NT2/D1 (cell line): ENCODE measurements around the gene AOPEP.

Source experiments
- DNase-seq: peaks from one replicate; pipeline ENCODE4 v3.0.0-alpha.2; 2011; ENCODE audit warnings: low read depth, low spot score
- H3K27me3 ChIP-seq: 2 replicates; pipeline ENCODE4 v1.6.0; 2011; ENCODE audit warnings: mild to moderate bottlenecking; ENCODE audit not compliant: insufficient read length, insufficient read depth
- H3K36me3 ChIP-seq: 2 replicates; pipeline ENCODE4 v1.6.1; 2011; ENCODE audit warnings: mild to moderate bottlenecking, low read length, mixed read lengths; ENCODE audit not compliant: insufficient read depth, insufficient read length
- H3K4me1 ChIP-seq: 2 replicates; pipeline ENCODE4 v1.5.1; 2011; ENCODE audit not compliant: insufficient read depth, insufficient read length
- H3K4me3 ChIP-seq: 2 replicates; pipeline ENCODE4 v1.5.1; 2011; ENCODE audit warnings: low read depth; ENCODE audit not compliant: insufficient read length
- H3K9ac ChIP-seq: 2 replicates; pipeline ENCODE4 v1.6.0; 2011; ENCODE audit warnings: low read depth; ENCODE audit not compliant: insufficient read length
- H3K9me3 ChIP-seq: 2 replicates; pipeline ENCODE4 v1.5.1; 2011; ENCODE audit warnings: mild to moderate bottlenecking, low read length; ENCODE audit not compliant: insufficient read depth
- SUZ12 ChIP-seq: IDR thresholded peaks from 2 replicates; pipeline ENCODE4 v1.6.1; 2011; ENCODE audit not compliant: insufficient read length, insufficient read depth; ENCODE audit errors: extremely low read depth
- YY1 ChIP-seq: IDR thresholded peaks from 2 replicates; pipeline ENCODE4 v1.6.1; 2011; ENCODE audit not compliant: insufficient read length, insufficient read depth
- ZNF274 ChIP-seq: IDR thresholded peaks from 2 replicates; pipeline ENCODE4 v1.6.1; 2011; ENCODE audit warnings: mild to moderate bottlenecking, low read depth, low read length

Gene AOPEP

DNA sequence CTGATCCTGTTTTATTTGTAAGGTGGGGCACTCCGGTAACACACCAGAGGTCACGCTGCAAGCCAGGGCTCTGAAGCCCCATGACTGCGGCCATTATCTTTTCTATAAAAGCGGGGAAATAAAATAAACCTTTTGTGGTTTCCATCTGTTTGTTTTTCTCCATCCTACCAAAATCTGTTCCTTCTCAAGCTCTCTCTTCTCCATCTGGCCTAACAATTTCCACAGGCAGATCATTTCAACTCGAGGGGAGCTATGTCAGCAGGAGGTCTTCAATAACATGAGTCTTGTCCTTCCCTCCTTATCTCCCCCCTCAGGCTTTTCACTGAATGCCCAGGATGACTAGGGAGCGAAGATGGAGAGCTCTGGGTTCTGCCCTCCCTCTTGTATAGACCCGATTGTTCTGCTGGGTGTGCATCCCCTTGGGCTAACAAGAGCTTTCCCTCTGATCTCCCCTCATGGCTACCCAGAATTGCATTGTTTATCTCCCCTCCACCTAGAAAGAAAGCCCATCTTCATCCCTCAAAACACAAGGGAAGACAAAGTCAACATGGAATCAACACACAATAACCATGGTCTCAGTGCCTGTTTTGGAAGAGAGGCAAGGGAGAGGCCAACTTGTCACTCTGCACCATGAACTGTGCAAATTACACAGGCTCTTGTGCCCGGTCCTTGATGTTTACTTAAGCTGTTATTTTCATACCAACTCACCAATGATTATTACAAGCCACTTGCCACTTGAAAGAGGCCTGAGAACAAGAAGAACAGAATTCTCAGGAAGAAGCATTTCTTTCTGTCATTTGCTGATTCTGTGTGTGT lies 403.2 kb downstream of the AOPEP start:
- TF ChIP-seq SUZ12 (no peak), ZNF274 (no peak)
- DNase-seq = no peak
- Histone ChIP-seq H3K4me1 (no peaks in the 10 kb centered on the region), H3K9me3 (no peaks in the 10 kb centered on the region), H3K9ac (no peak overlapping the region), H3K27me3 (no peaks in the 10 kb centered on the region), H3K36me3 (peaks cover 9% of the 10 kb centered on the region), H3K4me3 (no peak overlapping the region)

DNA sequence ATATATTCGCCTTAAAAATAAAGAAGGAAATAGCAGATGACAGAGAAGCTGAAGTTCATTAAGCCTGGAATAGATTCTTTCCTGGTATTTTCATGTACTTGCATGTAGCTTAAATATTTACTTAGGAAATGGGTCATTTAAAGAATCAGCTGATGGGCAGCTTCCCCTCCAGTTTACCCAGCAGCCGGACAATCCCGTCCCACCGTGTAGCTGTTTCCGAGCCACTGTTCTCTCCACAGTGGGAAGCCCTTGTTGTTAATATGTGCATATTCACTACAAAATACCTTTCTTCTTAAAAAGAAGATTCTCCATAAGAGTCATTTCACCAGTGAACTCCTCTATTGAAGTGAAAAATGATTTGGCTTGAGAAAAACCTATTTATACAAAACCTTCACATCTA lies 404.0 kb downstream of the AOPEP start:
- peak; percentile 48 for DNase-seq
- Histone ChIP-seq H3K9ac (no peak overlapping the region), H3K36me3 (peaks cover 10% of the 10 kb centered on the region), H3K9me3 (no peaks in the 10 kb centered on the region), H3K4me3 (no peak overlapping the region), H3K27me3 (no peaks in the 10 kb centered on the region), H3K4me1 (no peaks in the 10 kb centered on the region)
- no peak for TF ChIP-seq ZNF274
- no peak for TF ChIP-seq SUZ12

DNA sequence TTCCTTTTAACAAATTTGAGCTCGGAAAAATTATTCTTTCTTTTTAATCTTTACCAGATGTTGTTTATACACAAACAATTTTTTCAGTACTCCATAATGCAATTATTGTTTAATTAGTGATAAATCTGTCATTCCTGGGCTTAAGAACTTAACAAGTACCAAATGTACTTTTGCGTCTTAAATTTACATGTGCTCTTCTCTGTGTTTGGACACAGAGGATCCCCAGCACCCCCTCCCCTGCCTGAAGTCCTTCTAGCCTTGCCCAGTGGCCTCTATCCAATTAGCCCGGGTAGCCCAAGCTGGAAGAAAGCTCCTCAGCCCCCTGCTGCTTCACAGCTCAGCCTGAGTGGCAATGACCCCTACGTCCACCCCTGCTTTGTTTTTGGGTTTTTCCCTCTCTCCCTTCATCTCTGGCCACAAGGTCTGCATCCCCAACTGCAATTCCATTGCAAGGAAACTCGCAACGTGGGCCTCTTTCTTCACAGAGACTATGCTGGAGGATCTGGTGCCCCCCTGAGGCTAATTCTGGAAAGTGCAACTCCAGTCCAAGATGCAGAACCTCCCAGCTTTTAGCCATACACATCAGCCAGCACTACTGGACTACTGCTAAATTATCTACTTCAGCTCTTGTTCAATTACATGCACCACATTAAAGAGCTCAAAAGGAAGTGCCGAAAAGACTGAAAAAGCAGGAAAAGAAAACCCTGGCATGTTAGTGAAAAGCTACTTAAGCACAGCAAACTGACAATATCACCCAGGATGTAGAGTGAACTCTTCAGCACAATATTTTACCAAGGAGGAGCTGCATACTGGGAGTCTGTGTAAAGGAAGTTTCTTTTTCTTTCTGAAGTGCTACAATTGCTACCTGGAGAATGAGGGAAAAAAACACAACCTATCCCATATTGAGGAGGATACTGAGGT lies 404.8 kb downstream of the AOPEP start:
- Histone ChIP-seq H3K4me3 (no peak overlapping the region), H3K27me3 (no peaks in the 10 kb centered on the region), H3K9ac (no peak overlapping the region), H3K9me3 (no peaks in the 10 kb centered on the region), H3K36me3 (peaks cover 10% of the 10 kb centered on the region), H3K4me1 (no peaks in the 10 kb centered on the region)
- peak; percentile 52 for DNase-seq
- TF ChIP-seq YY1 (no peak), ZNF274 (no peak), SUZ12 (no peak)

DNA sequence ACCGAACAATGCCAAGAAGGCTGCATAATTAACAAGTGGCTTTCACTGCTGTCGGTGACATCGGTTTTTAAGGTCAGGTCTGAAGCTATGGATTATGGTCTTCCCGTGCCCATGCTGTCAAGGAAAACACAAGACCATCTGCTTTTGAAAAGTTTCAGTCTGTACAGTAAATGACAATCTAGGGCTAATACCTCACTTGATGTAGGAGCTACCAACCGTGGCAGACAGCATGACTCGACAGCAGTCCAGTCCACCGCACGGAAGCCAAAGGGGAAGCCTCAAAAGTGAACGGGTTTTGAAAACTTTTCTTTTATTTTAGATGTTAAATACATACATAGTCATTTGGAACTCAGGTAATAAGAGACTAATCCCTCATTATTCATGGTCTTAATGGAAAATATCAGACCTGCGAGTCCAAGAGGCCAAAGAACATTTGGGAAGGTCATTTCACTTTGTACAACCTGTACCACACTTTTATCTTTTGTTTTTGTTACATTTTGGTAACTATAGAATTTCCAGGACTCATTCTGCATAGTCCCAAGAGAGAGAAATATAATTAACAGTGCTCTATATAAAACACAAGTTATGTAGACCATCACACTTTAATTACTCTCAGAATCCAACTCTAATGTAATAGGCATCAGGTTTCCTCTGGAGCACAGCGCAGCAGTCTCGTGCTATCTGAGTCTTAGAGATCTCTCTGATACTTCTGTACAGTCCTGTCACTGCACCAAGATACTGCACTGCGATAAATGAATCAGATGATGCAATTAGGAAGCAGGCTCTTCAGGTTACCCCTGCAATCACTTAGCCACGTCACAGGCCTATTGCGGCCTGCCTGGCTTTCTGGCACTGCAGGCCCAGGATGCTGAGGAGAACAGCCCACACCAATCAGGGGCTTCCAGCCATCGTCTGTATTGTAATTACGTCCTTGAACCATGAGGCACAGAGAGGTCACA lies 406.1 kb downstream of the AOPEP start:
- Histone ChIP-seq H3K27me3 (no peaks in the 10 kb centered on the region), H3K4me1 (no peaks in the 10 kb centered on the region), H3K36me3 (peaks cover 11% of the 10 kb centered on the region), H3K9me3 (no peaks in the 10 kb centered on the region), H3K4me3 (no peak overlapping the region), H3K9ac (no peak overlapping the region)
- no peak for DNase-seq
- TF ChIP-seq YY1 = no peak
- no peak for TF ChIP-seq ZNF274
- TF ChIP-seq SUZ12 = no peak

DNA sequence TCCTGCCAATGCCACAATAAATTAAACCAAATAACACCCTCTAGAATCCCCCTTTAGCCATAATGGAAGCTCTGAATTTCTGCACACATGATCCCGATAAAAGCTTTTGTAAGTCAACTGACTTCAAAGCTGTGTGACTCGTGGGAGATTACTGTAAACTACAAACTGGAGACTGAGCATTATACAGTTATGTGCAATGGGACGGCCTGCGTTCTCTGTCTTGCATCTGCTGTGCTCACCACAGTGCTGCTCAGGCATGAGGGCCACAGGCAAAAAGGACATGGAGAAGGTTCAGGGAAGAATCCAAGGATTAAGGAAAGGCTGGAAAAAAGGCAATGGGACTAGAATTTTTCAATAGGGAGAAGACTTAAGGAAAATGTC lies 406.8 kb downstream of the AOPEP start:
- H3K4me3 ChIP-seq = no peak overlapping the region
- TF ChIP-seq SUZ12 (no peak), ZNF274 (no peak), YY1 (no peak)
- H3K9me3 ChIP-seq = no peaks in the 10 kb centered on the region
- no peaks in the 10 kb centered on the region for H3K4me1 ChIP-seq
- H3K9ac ChIP-seq = no peak overlapping the region
- H3K36me3 ChIP-seq = peaks cover 15% of the 10 kb centered on the region
- H3K27me3 ChIP-seq = no peaks in the 10 kb centered on the region
- DNase-seq = no peak

DNA sequence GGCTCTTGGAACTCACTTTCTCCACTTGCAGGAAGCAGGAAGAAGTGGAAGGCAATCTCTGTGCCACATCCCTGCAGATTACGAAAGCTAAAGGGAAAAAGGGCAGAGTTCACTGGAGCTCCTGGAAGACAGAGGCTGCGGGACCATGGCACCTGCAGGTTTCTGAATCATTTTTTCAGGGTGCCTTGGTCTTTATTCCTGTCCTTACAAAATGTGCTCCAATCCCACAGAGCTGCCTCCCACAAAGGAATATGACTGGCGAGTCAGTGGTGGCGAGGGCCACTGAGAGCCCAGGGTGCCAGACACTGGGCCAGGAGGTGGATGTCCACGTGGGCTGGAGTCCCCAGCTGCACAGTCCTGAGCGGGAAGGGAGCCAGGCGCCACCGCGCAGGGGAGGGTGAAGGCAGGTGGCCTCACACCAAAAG lies 408.0 kb downstream of the AOPEP start:
- H3K27me3 ChIP-seq = no peaks in the 10 kb centered on the region
- DNase-seq = no peak
- H3K4me1 ChIP-seq = no peaks in the 10 kb centered on the region
- no peak overlapping the region for H3K4me3 ChIP-seq
- peaks cover 15% of the 10 kb centered on the region for H3K36me3 ChIP-seq
- TF ChIP-seq YY1 = no peak
- no peak for TF ChIP-seq ZNF274
- no peak for TF ChIP-seq SUZ12
- H3K9ac ChIP-seq = no peak overlapping the region
- no peaks in the 10 kb centered on the region for H3K9me3 ChIP-seq
